ENCODE data around the gene CEP85. TPM values are rescaled to one million over a fixed set of nuclear protein-coding genes. Genes with fewer than 3 reads are reported as not detected.
A peak's percentile ranks its signal among the peaks of the same experiment; 100 is the strongest.

Gene CEP85
- total and polyA plus RNA-seq, 2 of the 13 experiments (the other 11 are each of a cell fraction or from before 2014, with no cell fraction given): 16.1 to 26.7 TPM

- no peak for TF ChIP-seq ZBTB34 (CRISPR knock-in tag; IDR thresholded peaks at IDR 0.05)
- 0 out of 2 replicates have a peak, but pooled peaks have one; percentile 44 for TF ChIP-seq ZNF891 (CRISPR knock-in tag; IDR thresholded peaks at IDR 0.05)
- TF ChIP-seq MATR3 (CRISPR knock-in tag; IDR thresholded peaks at IDR 0.05): no peak
- TF ChIP-seq NFE2L1 (CRISPR knock-in tag; IDR thresholded peaks at IDR 0.05; ENCODE audit: borderline replicate concordance): no peak
- no peak for TF ChIP-seq MIER3 (CRISPR knock-in tag; IDR thresholded peaks at IDR 0.05; ENCODE audit: borderline replicate concordance)
- TF ChIP-seq ZNF17 (CRISPR knock-in tag; IDR thresholded peaks at IDR 0.05): no peak
- TF ChIP-seq RFX5 (IDR thresholded peaks at IDR 0.05; ENCODE audit: low read depth, low read length): peak; percentile 81
- no peak for TF ChIP-seq PCBP2 (optimal IDR thresholded peaks at IDR 0.05; ENCODE audit: low read depth, low read length, poor library complexity, severe bottlenecking)
- TF ChIP-seq, protein P1, sequence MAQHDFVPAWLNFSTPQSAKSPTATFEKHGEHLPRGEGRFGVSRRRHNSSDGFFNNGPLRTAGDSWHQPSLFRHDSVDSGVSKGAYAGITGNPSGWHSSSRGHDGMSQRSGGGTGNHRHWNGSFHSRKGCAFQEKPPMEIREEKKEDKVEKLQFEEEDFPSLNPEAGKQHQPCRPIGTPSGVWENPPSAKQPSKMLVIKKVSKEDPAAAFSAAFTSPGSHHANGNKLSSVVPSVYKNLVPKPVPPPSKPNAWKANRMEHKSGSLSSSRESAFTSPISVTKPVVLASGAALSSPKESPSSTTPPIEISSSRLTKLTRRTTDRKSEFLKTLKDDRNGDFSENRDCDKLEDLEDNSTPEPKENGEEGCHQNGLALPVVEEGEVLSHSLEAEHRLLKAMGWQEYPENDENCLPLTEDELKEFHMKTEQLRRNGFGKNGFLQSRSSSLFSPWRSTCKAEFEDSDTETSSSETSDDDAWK (CRISPR knock-in tag; IDR thresholded peaks at IDR 0.05): no peak
- TF ChIP-seq RCOR2 (CRISPR knock-in tag; IDR thresholded peaks at IDR 0.05): no peak
- no peak for TF ChIP-seq GABPA (IDR thresholded peaks at IDR 0.05; ENCODE audit: low read depth, low read length)
- 0 out of 2 replicates have a peak, but pooled peaks have one; percentile 25 for TF ChIP-seq GABPA (CRISPR knock-in tag; IDR thresholded peaks at IDR 0.05; ENCODE audit: low read depth)
- TF ChIP-seq, protein P2, sequence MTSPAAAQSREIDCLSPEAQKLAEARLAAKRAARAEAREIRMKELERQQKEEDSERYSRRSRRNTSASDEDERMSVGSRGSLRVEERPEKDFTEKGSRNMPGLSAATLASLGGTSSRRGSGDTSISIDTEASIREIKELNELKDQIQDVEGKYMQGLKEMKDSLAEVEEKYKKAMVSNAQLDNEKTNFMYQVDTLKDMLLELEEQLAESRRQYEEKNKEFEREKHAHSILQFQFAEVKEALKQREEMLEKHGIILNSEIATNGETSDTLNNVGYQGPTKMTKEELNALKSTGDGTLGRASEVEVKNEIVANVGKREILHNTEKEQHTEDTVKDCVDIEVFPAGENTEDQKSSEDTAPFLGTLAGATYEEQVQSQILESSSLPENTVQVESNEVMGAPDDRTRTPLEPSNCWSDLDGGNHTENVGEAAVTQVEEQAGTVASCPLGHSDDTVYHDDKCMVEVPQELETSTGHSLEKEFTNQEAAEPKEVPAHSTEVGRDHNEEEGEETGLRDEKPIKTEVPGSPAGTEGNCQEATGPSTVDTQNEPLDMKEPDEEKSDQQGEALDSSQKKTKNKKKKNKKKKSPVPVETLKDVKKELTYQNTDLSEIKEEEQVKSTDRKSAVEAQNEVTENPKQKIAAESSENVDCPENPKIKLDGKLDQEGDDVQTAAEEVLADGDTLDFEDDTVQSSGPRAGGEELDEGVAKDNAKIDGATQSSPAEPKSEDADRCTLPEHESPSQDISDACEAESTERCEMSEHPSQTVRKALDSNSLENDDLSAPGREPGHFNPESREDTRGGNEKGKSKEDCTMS (CRISPR knock-in tag; conservative IDR thresholded peaks at IDR 0.05): no peak
- TF ChIP-seq KLF6 (CRISPR knock-in tag; IDR thresholded peaks at IDR 0.05): no peak
- 0 out of 2 replicates have a peak, but pooled peaks have one; percentile 46 for TF ChIP-seq ZNF510 (CRISPR knock-in tag; IDR thresholded peaks at IDR 0.05; ENCODE audit: low read depth)
- no peak for TF ChIP-seq NCOA2 (CRISPR knock-in tag; IDR thresholded peaks at IDR 0.05)
- no peak for TF ChIP-seq KLF16 (CRISPR knock-in tag; IDR thresholded peaks at IDR 0.05)
- no peak for TF ChIP-seq ZNF232 (CRISPR knock-in tag; IDR thresholded peaks at IDR 0.05; ENCODE audit: borderline replicate concordance)
- TF ChIP-seq PAF1 (CRISPR knock-in tag; IDR thresholded peaks at IDR 0.05): no peak
- peak; percentile 80 for TF ChIP-seq PHF8 (CRISPR knock-in tag; IDR thresholded peaks at IDR 0.05)
These were observed 72.6 kb downstream of the CEP85 start, which contains the start of gene UBXN11 (continued) for GRCh38 chr1:26306290-26307229.

All from HepG2 (cell line).